Uterus (tissue), 2 donors: ENCODE measurements around the gene PLAA.

Source experiments
- CTCF ChIP-seq, 4 experiments: fragments of 200-600 bp in 2 of 4; fragments of 450-650 bp in 2 of 4; sonication (generic) in 2 of 4; IDR thresholded peaks; one replicate each; pipeline ENCODE4 v1.5.1; 2016 to 2019; ENCODE audit warnings: antibody characterized with exemption in 4 of 4, mild to moderate bottlenecking in 2 of 4, moderate library complexity in 1 of 4
- POLR2A ChIP-seq, 2 donors: fragments of 450-650 bp; IDR thresholded peaks; one replicate each; pipeline ENCODE4 v1.6.1; 2016; ENCODE audit warnings: antibody characterized with exemption in 2 of 2, mild to moderate bottlenecking in 1 of 2, moderate library complexity in 1 of 2

DNA sequence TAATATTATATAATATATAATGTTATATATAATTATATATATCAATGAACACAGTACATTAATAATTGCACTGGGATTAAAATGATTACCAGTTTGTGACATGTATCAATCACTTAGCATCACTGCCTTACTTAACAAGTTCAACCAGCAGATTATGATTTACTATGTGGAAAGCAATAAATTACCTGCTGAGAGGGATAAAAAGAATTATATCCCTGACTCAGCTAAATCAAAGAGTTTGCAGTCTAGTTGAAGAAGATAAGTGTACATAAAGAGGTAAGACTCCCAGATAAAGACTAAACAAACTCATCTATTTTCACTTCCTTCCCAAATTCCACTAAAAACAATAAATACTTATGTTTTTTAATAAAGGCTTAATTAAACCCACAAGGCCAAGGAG is 11.2 kb downstream of the PLAA start:
- no peak for TF ChIP-seq CTCF (IDR thresholded peaks at IDR 0.05)
- TF ChIP-seq POLR2A (IDR thresholded peaks at IDR 0.05): no peak
